ENCODE measurements around the gene NXPE4. TPM values are rescaled to one million over a fixed set of nuclear protein-coding genes. Genes with fewer than 3 reads are reported as not detected.

The NXPE4 gene
- total and polyA plus RNA-seq, 2 of the 8 experiments (the other 6 are each of a cell fraction or from before 2014, with no cell fraction given): not detected

GRCh38 chr11:114609429-114609828 is 13.8 kb upstream of the NXPE4 start:
- Histone ChIP-seq H2AFZ (ENCODE audit: low read length) (no peak overlapping the region), H4K91ac (replicated peaks; ENCODE audit: insufficient read length, low read length) (no peak overlapping the region), H4K5ac (ENCODE audit: insufficient read length, low read depth, low read length) (no peak overlapping the region), H3K79me2 (ENCODE audit: control insufficient read depth in 1 of 2, insufficient read depth in 2 of 2, low read length in 2 of 2) (no peaks in the 10 kb centered on the region), H3K4me1 (replicated peaks in 1 of 4; ENCODE audit: control insufficient read depth in 3 of 4, insufficient read depth in 4 of 4, low read length in 3 of 4) (no peaks in the 10 kb centered on the region), H2AK5ac (ENCODE audit: low read depth, low read length) (no peak overlapping the region), H3K9ac (replicated peaks in 1 of 4; ENCODE audit: extremely low read depth in 1 of 4, low read depth in 3 of 4, low read length in 3 of 4) (no peak overlapping the region), H3K14ac (ENCODE audit: insufficient read length) (no peak overlapping the region), H3K4ac (replicated peaks; ENCODE audit: insufficient read length, low read depth, low read length) (no peak overlapping the region), H3K27me3 (replicated peaks in 1 of 4; ENCODE audit: control insufficient read depth in 3 of 4, extremely low read depth in 1 of 4, insufficient read depth in 3 of 4, low read length in 3 of 4) (no peaks in the 10 kb centered on the region), H2BK120ac (replicated peaks; ENCODE audit: low read depth, low read length) (no peak overlapping the region), H3K9me3 (ENCODE audit: insufficient read depth in 2 of 2, low read depth in 1 of 2, low read length in 1 of 2) (peaks cover 16 to 55% of the 10 kb centered on the region in 2 experiments; a peak in 3 of 4 replicates), H3K18ac (ENCODE audit: extremely low read depth, low read length) (no peak overlapping the region), H3K36me3 (ENCODE audit: control insufficient read depth in 2 of 4, insufficient read depth in 4 of 4, low read length in 3 of 4) (no peaks in the 10 kb centered on the region), H2BK5ac (ENCODE audit: low read depth, low read length) (no peak overlapping the region), H2BK15ac (ENCODE audit: low read length) (no peak overlapping the region), H4K8ac (ENCODE audit: extremely low read depth, insufficient read depth, low read length) (no peak overlapping the region), H3K79me1 (ENCODE audit: low read depth, low read length) (no peaks in the 10 kb centered on the region), H3K27ac (ENCODE audit: low read depth, low read length) (no peak overlapping the region), H4K20me1 (replicated peaks in 1 of 2; ENCODE audit: control insufficient read depth in 1 of 2, insufficient read depth in 2 of 2, low read length in 2 of 2) (no peaks in the 10 kb centered on the region), H3K23ac (ENCODE audit: insufficient read length) (no peak overlapping the region), H2BK12ac (ENCODE audit: low read depth, low read length) (no peak overlapping the region), H3K23me2 (ENCODE audit: low read depth, low read length) (no peaks in the 10 kb centered on the region), H3K4me3 (ENCODE audit: extremely low read depth in 1 of 4, insufficient read depth in 2 of 4, low read depth in 3 of 4, low read length in 4 of 4) (no peak overlapping the region), H3K56ac (replicated peaks; ENCODE audit: insufficient read length, low read depth, low read length) (no peak overlapping the region), H3K4me2 (ENCODE audit: insufficient read depth in 1 of 2, low read depth in 2 of 2, low read length in 2 of 2) (no peak overlapping the region), H2BK20ac (ENCODE audit: low read length) (no peak overlapping the region)
- no peak for FAIRE-seq
- ChIA-PET CTCF (ENCODE audit: partially characterized antibody) (no interaction called here), POLR2A (ENCODE audit: partially characterized antibody) (no interaction called here)
- TF ChIP-seq KDM1A (IDR thresholded peaks at IDR 0.05; ENCODE audit: borderline replicate concordance, low read length) (no peak), KDM4A (IDR thresholded peaks at IDR 0.05; ENCODE audit: low read depth, low read length, severe bottlenecking) (no peak), KDM5A (IDR thresholded peaks at IDR 0.05; ENCODE audit: low read length) (no peak), CHD1 (IDR thresholded peaks at IDR 0.05; ENCODE audit: low read depth, low read length) (no peak), CBX8 (IDR thresholded peaks at IDR 0.05; ENCODE audit: borderline replicate concordance, low read depth, low read length) (no peak), RAD21 (IDR thresholded peaks at IDR 0.05 in 1 of 2, conservative IDR thresholded peaks at IDR 0.05 in 1 of 2; ENCODE audit: low read depth in 2 of 2, low read length in 2 of 2) (no peak), GABPA (IDR thresholded peaks at IDR 0.05; ENCODE audit: borderline replicate concordance, insufficient read depth, low read length) (no peak), NANOG (IDR thresholded peaks at IDR 0.05; ENCODE audit: insufficient read depth, low read depth, low read length, poor library complexity, severe bottlenecking) (no peak)
- TF ChIP-seq, protein P1, sequence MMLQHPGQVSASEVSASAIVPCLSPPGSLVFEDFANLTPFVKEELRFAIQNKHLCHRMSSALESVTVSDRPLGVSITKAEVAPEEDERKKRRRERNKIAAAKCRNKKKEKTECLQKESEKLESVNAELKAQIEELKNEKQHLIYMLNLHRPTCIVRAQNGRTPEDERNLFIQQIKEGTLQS (IDR thresholded peaks at IDR 0.05; ENCODE audit: insufficient read depth, low read depth, low read length): no peak
- DNase-seq (ENCODE audit: low read depth in 1 of 2, low spot score in 2 of 2): no peak
- WGBS, 2 experiments (ENCODE audit: extremely low coverage in 1 of 2, insufficient coverage in 1 of 2, insufficient read length in 1 of 2, insufficient replicate concordance in 2 of 2, low coverage in 1 of 2, low lambda C conversion rate in 2 of 2, missing lambda C conversion rate in 1 of 2): 94% methylated on average over 6 of the region's 9 CpGs; no CpG with 5 or more reads in 1 of the 2 experiments

All from H1 (cell line).